Ascending aorta (tissue), 2 donors: ENCODE measurements around the gene SMOC1. TPM values are rescaled to one million over a fixed set of nuclear protein-coding genes. Genes with fewer than 3 reads are reported as not detected.

Experiments
- DNase-seq, 2 donors: peaks; one replicate each; pipeline ENCODE4 v3.0.0-alpha.2; 2019; ENCODE audit warnings: low spot score in 2 of 2
- H3K27ac ChIP-seq, 2 donors: fragments of 200-600 bp; sonication (generic); one replicate each; pipeline ENCODE4 v1.5.1; 2016 to 2017; ENCODE audit warnings: mild to moderate bottlenecking in 1 of 2
- H3K27me3 ChIP-seq: fragments of 200-600 bp; sonication (generic); one replicate; pipeline ENCODE4 v1.5.1; 2017
- H3K36me3 ChIP-seq, 2 donors: fragments of 200-600 bp; sonication (generic); one replicate each; pipeline ENCODE4 v1.5.1; 2016
- H3K4me1 ChIP-seq, 2 donors: fragments of 200-600 bp; sonication (generic); one replicate each; pipeline ENCODE4 v1.5.1; 2016 to 2017; ENCODE audit warnings: mild to moderate bottlenecking in 1 of 2
- H3K4me3 ChIP-seq, 2 donors: fragments of 200-600 bp; sonication (generic); one replicate each; pipeline ENCODE4 v1.5.1; 2016 to 2017; ENCODE audit warnings: mild to moderate bottlenecking in 1 of 2
- H3K9me3 ChIP-seq, 2 donors: fragments of 200-600 bp; sonication (generic); one replicate each; pipeline ENCODE4 v1.5.1; 2016
- intact Hi-C: fragments of 100-400 bp; cut with DNase I; formaldehyde crosslinking; loops from one replicate; pipeline ENCODE4 v1.15.1; 2023
- total RNA-seq: library from RNA; depleted of rRNA; stranded (reverse); fragments of >200 nt; gene quantifications from one replicate; pipeline ENCODE4 v1.1.0, GENCODE V29; 2016
- TF ChIP-seq, protein P1 (sequence below), 3 experiments: fragments of 200-600 bp in 2 of 3; fragments of 450-650 bp in 1 of 3; sonication (generic) in 2 of 3; IDR thresholded peaks; one replicate each; pipeline ENCODE4 v1.5.1; 2016 to 2019; ENCODE audit warnings: antibody characterized with exemption in 3 of 3, mild to moderate bottlenecking in 1 of 3, moderate library complexity in 1 of 3

SMOC1 gene
- total RNA-seq, 1 donor from 2014 or later: 16.6 TPM

DNA sequence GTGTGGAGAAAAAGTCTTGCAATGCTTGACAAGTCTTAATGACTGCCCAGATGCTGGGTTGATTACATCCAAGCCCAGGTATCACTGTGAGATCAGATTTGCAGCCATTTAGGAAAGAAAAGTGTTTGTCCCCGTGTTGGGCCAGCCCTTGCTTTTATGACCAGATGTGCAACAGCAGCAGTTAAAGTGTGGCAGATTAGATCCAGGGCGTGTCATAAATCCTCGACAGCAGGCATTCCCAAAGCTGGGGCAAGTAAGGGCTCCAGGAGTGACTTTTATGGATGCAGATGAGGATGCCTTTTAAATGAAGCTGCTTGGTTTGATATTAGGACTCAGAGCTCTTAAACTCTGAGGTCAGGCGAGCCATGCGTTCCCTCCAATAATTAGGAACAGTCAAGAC is 1.7 kb downstream of the SMOC1 start:
- no peaks in the 10 kb centered on the region for H3K36me3 ChIP-seq
- H3K9me3 ChIP-seq: no peaks in the 10 kb centered on the region
- intact Hi-C loops: no loop called here
- no peak overlapping the region for H3K4me3 ChIP-seq
- no peaks in the 10 kb centered on the region for H3K4me1 ChIP-seq
- no peak for DNase-seq
- no peak overlapping the region for H3K27ac ChIP-seq
- H3K27me3 ChIP-seq: no peaks in the 10 kb centered on the region
- TF ChIP-seq, protein P1, sequence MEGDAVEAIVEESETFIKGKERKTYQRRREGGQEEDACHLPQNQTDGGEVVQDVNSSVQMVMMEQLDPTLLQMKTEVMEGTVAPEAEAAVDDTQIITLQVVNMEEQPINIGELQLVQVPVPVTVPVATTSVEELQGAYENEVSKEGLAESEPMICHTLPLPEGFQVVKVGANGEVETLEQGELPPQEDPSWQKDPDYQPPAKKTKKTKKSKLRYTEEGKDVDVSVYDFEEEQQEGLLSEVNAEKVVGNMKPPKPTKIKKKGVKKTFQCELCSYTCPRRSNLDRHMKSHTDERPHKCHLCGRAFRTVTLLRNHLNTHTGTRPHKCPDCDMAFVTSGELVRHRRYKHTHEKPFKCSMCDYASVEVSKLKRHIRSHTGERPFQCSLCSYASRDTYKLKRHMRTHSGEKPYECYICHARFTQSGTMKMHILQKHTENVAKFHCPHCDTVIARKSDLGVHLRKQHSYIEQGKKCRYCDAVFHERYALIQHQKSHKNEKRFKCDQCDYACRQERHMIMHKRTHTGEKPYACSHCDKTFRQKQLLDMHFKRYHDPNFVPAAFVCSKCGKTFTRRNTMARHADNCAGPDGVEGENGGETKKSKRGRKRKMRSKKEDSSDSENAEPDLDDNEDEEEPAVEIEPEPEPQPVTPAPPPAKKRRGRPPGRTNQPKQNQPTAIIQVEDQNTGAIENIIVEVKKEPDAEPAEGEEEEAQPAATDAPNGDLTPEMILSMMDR (IDR thresholded peaks at IDR 0.05): no peak

DNA sequence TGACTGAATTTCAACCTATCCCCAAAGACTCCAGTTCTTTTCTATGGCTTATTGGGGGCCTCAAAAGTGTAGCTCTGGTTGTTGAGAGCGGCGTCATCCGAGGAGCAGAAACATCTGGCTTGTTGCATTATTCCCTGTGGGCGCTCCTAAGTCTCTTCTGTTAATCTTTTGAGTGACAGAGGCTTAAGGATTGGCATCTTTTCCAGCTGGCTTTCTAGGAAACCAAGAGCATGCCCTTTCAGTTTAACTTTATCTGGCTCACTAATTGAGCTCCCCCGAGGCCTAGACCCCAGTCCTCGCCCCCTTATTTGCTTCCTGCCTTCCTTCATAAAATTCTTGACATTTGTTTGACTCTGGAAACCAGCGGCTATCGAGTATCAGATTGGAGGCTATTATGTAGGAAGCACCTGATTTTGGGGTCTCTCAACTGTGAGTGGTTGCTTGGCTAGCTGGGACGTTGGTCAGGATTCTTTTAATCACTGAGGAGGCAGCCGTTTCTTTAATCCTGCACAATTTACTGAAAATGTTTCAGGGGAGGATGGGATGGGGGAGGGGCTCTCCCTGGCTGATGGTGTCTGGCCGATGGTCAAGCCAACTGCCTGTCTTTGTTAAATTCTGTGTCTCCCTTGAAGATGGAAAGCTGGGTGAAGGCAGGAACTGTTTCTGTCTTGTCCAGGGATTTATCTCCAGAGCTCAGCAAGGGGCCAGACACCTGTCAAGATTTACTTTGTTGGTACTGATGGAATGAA is 3.1 kb downstream of the SMOC1 start:
- Histone ChIP-seq H3K4me3 (no peak overlapping the region), H3K4me1 (no peaks in the 10 kb centered on the region), H3K36me3 (no peaks in the 10 kb centered on the region), H3K27ac (no peak overlapping the region), H3K9me3 (no peaks in the 10 kb centered on the region), H3K27me3 (no peaks in the 10 kb centered on the region)
- no peak for DNase-seq
- intact Hi-C loops: no loop called here
- TF ChIP-seq, protein P1 (IDR thresholded peaks at IDR 0.05): no peak

DNA sequence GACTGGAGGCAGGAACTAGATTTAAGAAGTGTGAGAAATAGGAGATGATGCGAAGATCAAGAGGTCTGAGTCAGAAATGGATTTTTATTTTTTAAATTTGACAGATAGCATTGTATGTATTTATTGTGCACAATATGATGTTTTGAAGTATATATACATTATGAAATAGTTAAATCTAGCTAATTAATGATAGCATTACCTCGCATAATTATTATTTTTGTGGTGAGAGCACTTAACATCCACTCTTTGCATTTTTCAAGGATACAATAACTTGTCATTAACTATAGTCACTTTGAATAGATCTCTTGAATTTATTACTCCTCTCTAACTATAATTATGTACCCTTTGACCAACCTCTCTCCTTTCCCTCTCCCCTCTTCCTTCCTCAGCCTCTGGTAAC is 3.7 kb downstream of the SMOC1 start:
- Histone ChIP-seq H3K27ac (no peak overlapping the region), H3K9me3 (no peaks in the 10 kb centered on the region), H3K4me3 (no peak overlapping the region), H3K36me3 (no peaks in the 10 kb centered on the region), H3K27me3 (no peaks in the 10 kb centered on the region), H3K4me1 (no peaks in the 10 kb centered on the region)
- TF ChIP-seq, protein P1 (IDR thresholded peaks at IDR 0.05): no peak
- intact Hi-C loops: no loop called here
- DNase-seq: no peak

DNA sequence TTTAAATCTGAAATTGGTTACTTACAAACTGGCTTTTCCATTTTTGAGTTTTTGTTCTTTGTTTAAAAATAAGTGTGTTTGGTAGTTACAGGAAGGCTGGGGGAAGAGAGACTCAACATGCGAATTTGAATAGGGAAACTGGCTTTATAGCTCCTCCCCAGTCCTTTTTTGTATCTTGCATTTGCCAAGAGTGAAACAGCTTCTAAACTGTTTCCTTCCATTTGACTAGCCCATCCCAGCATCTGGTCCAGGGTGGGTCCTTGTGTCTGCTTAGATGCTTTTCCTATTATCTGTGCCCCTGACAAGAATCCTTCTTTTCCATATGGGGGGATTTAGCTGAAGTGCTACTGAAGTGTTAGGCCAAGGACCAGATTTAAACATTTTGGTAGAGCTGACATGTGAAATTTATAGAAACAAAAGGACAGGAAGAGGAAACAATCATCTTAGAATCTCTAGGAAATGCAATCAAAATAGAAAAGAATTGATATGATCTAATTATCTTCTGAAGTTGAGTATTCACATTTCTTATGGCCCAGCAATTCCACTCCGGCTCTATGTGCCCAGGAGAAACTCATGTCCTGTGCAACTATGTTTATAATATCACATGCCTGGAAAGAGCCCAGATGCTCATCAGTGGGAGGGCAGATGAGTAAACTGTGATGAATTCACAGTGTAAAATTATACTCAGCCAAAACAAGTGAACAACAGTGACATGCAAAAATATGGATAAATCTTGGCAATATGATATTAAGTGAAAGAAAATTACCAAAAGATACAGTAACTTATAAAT is 7.4 kb downstream of the SMOC1 start:
- no peaks in the 10 kb centered on the region for H3K27me3 ChIP-seq
- no peak overlapping the region for H3K4me3 ChIP-seq
- no peaks in the 10 kb centered on the region for H3K4me1 ChIP-seq
- H3K36me3 ChIP-seq: no peaks in the 10 kb centered on the region
- no peak for DNase-seq
- intact Hi-C loops: no loop called here
- no peaks in the 10 kb centered on the region for H3K9me3 ChIP-seq
- TF ChIP-seq, protein P1 (IDR thresholded peaks at IDR 0.05): no peak
- H3K27ac ChIP-seq: no peak overlapping the region

DNA sequence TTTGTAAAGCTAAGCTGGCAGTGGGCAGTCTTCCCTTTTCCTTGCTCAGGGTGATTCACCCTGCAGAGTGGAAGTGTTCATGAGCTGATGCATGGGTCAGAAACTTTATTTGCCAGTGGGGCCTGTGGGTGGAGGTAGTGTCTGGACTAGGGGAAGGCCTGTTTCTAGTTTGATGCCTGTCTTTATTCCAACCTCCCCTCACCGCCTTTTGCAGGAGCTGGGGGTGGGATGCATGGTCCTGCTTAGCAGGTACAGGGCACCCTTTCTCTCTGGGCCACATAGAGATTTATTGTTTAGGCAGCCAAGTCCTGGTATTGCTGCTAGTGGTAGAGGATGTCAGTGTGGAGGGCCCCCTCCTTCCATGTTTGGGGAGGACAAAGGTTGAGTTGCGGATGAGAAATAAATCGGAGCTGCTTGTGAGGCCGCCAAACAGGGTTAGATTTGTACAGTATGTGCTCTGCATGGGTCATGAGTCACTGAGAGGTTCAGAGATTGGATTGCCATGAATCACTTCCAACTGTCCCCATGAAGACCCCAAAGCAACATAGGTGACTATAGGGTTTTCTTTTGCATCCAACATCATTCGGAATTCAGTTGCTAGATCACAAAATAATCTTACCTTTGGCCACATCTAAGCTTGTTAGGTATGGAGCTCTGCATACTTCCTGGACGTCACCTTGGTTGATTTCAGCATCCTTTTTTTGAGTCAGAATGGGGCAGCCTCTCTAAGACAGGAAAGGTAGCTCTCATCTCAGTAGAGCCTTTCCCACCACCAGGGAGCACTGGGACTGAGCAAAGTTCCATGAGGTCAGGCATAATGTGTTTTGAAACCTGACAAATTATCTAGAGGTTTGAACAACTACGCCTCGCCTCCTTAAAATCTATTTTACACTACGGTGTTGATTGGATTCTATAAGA is 8.8 kb downstream of the SMOC1 start:
- Histone ChIP-seq H3K36me3 (no peaks in the 10 kb centered on the region), H3K27ac (no peak overlapping the region), H3K9me3 (no peaks in the 10 kb centered on the region), H3K4me3 (no peak overlapping the region), H3K27me3 (no peaks in the 10 kb centered on the region), H3K4me1 (no peaks in the 10 kb centered on the region)
- TF ChIP-seq, protein P1 (IDR thresholded peaks at IDR 0.05): no peak
- intact Hi-C loops: no loop called here
- DNase-seq: no peak
